Astrocyte (in vitro differentiated cells and primary cell): ENCODE measurements around the gene ZNF346.

ENCODE experiments used
- EZH2 ChIP-seq: IDR thresholded peaks from 2 replicates; pipeline ENCODE4 v1.6.1; 2012; ENCODE audit warnings: mild to moderate bottlenecking, low read length, inconsistent platforms; ENCODE audit not compliant: insufficient read depth
- TF ChIP-seq, protein P1 (sequence below): IDR thresholded peaks from 2 replicates; pipeline ENCODE4 v1.5.1; 2011; ENCODE audit warnings: low read depth, mild to moderate bottlenecking, inconsistent platforms, low read length, moderate library complexity; ENCODE audit not compliant: insufficient read depth

DNA sequence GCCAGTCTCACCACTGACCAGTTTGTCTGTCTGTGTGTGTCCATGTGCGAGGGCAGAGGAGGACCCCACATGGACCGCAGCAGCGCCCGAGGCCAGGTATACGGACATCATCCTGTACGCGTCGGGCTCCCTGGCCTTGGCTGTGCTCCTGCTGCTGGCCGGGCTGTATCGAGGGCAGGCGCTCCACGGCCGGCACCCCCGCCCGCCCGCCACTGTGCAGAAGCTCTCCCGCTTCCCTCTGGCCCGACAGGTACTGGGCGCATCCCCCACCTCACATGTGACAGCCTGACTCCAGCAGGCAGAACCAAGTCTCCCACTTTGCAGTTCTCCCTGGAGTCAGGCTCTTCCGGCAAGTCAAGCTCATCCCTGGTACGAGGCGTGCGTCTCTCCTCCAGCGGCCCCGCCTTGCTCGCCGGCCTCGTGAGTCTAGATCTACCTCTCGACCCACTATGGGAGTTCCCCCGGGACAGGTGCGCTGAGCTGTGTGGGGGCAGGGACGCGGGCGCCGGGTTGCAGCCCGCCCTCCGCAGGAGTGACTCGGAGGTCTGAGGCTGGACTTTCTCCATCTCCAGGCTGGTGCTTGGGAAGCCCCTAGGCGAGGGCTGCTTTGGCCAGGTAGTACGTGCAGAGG, 70.7 kb downstream of the ZNF346 start:
- TF ChIP-seq, protein P1, sequence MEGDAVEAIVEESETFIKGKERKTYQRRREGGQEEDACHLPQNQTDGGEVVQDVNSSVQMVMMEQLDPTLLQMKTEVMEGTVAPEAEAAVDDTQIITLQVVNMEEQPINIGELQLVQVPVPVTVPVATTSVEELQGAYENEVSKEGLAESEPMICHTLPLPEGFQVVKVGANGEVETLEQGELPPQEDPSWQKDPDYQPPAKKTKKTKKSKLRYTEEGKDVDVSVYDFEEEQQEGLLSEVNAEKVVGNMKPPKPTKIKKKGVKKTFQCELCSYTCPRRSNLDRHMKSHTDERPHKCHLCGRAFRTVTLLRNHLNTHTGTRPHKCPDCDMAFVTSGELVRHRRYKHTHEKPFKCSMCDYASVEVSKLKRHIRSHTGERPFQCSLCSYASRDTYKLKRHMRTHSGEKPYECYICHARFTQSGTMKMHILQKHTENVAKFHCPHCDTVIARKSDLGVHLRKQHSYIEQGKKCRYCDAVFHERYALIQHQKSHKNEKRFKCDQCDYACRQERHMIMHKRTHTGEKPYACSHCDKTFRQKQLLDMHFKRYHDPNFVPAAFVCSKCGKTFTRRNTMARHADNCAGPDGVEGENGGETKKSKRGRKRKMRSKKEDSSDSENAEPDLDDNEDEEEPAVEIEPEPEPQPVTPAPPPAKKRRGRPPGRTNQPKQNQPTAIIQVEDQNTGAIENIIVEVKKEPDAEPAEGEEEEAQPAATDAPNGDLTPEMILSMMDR, result no peak
- no peak for TF ChIP-seq EZH2
